PC-3 (cell line): ENCODE data around the gene NTM. TPM values are rescaled to one million over a fixed set of nuclear protein-coding genes. Genes with fewer than 3 reads are reported as not detected.
A peak's percentile ranks its signal among the peaks of the same experiment; 100 is the strongest.

Source experiments
- ATAC-seq: fragments of 200-7000 bp; cut with Tn5 transposase; 2 replicates; pipeline ENCODE4 v1.9.1; 2020; ENCODE audit warnings: mild to moderate bottlenecking, moderate library complexity
- BruUV-seq: library from RNA; stranded (reverse); fragments of 400-500 nt; replicated peaks from 2 replicates; lab custom pipeline; 2021; lab: Mats Ljungman, UMichigan
- CTCF ChIA-PET: fragments of 300-600 bp; sonication (Branson Sonifier 250); formaldehyde crosslinking; loops from one replicate; lab custom pipeline; 2022; ENCODE audit warnings: antibody characterized with exemption; lab: Charles Lee
- POLR2A ChIA-PET: fragments of 300-600 bp; sonication (Branson Sonifier 250); formaldehyde crosslinking; loops from one replicate; lab custom pipeline; 2022; ENCODE audit warnings: antibody characterized with exemption; ENCODE audit not compliant: unreplicated experiment; lab: Charles Lee
- DNase-seq: peaks from one replicate; pipeline ENCODE4 v3.0.0-alpha.2; 2015
- H2AFZ ChIP-seq: fragments of 300-600 bp; sonication (generic); 2 replicates; pipeline ENCODE4 v1.6.0; 2016; ENCODE audit warnings: antibody characterized with exemption, low read length
- H3F3A ChIP-seq: fragments of 300-600 bp; sonication (generic); one replicate; pipeline ENCODE4 v1.6.0; 2017; ENCODE audit warnings: antibody characterized with exemption, low read length, control low read depth, mild to moderate bottlenecking; ENCODE audit not compliant: unreplicated experiment
- H3K27ac ChIP-seq: fragments of 300-600 bp; sonication (generic); 2 replicates; pipeline ENCODE4 v1.5.1; 2016; ENCODE audit warnings: mild to moderate bottlenecking, low read length
- H3K27me3 ChIP-seq: fragments of 300-600 bp; sonication (generic); 2 replicates; pipeline ENCODE4 v1.6.1; 2016; ENCODE audit warnings: low read length, mixed read lengths
- H3K36me3 ChIP-seq: fragments of 300-600 bp; sonication (generic); 2 replicates; pipeline ENCODE4 v1.6.1; 2016; ENCODE audit warnings: low read depth, mixed run types, low read length, mixed read lengths
- H3K4me1 ChIP-seq: fragments of 300-600 bp; sonication (generic); 2 replicates; pipeline ENCODE4 v1.5.1; 2016; ENCODE audit warnings: low read length; ENCODE audit not compliant: insufficient read depth
- H3K4me2 ChIP-seq: fragments of 300-600 bp; sonication (generic); 2 replicates; pipeline ENCODE4 v1.6.0; 2016; ENCODE audit warnings: low read length
- H3K4me3 ChIP-seq: fragments of 300-600 bp; sonication (generic); 2 replicates; pipeline ENCODE4 v1.5.1; 2016; ENCODE audit warnings: mild to moderate bottlenecking, low read length, mixed read lengths
- H3K79me2 ChIP-seq: fragments of 300-600 bp; sonication (generic); 2 replicates; pipeline ENCODE4 v1.6.1; 2017; ENCODE audit warnings: low read length, mixed read lengths
- H3K9ac ChIP-seq: fragments of 300-600 bp; sonication (generic); 2 replicates; pipeline ENCODE4 v1.6.0; 2016; ENCODE audit warnings: mild to moderate bottlenecking, low read length
- H3K9me2 ChIP-seq: fragments of 300-600 bp; sonication (generic); replicated peaks from 2 replicates; pipeline ENCODE4 v1.6.1; 2016; ENCODE audit warnings: mixed run types, low read length, mixed read lengths
- H3K9me3 ChIP-seq: fragments of 300-600 bp; sonication (generic); 2 replicates; pipeline ENCODE4 v1.6.1; 2016; ENCODE audit warnings: low read length, mixed read lengths
- H4K20me1 ChIP-seq: fragments of 300-600 bp; sonication (generic); 2 replicates; pipeline ENCODE4 v1.6.1; 2016; ENCODE audit warnings: low read length, mixed read lengths
- EZH2 ChIP-seq: fragments of 300-600 bp; sonication (generic); IDR thresholded peaks from one replicate; pipeline ENCODE4 v1.6.1; 2017; ENCODE audit warnings: antibody characterized with exemption, mild to moderate bottlenecking, low read length; ENCODE audit not compliant: unreplicated experiment
- EZH2phosphoT487 ChIP-seq: fragments of 300-600 bp; sonication (generic); IDR thresholded peaks from 2 replicates; pipeline ENCODE4 v1.6.1; 2018; ENCODE audit warnings: mild to moderate bottlenecking, antibody characterized with exemption, low read length, borderline replicate concordance
- intact Hi-C: fragments of 100-400 bp; cut with micrococcal nuclease; formaldehyde crosslinking; loops from 2 replicates; pipeline ENCODE4 v1.9.0; 2023
- total RNA-seq: library from RNA; depleted of rRNA; stranded (reverse); fragments of >200 nt; gene quantifications from 2 replicates; pipeline ENCODE4 v1.2.3, GENCODE V29; 2014
- TF ChIP-seq, protein P1 (sequence below): fragments of 300-600 bp; sonication (generic); conservative IDR thresholded peaks from 2 replicates; pipeline ENCODE4 v1.5.1; 2017; ENCODE audit warnings: antibody characterized with exemption, low read depth, mild to moderate bottlenecking, low read length

NTM gene
- total RNA-seq, 1 experiment from 2014 or later = not detected

DNA sequence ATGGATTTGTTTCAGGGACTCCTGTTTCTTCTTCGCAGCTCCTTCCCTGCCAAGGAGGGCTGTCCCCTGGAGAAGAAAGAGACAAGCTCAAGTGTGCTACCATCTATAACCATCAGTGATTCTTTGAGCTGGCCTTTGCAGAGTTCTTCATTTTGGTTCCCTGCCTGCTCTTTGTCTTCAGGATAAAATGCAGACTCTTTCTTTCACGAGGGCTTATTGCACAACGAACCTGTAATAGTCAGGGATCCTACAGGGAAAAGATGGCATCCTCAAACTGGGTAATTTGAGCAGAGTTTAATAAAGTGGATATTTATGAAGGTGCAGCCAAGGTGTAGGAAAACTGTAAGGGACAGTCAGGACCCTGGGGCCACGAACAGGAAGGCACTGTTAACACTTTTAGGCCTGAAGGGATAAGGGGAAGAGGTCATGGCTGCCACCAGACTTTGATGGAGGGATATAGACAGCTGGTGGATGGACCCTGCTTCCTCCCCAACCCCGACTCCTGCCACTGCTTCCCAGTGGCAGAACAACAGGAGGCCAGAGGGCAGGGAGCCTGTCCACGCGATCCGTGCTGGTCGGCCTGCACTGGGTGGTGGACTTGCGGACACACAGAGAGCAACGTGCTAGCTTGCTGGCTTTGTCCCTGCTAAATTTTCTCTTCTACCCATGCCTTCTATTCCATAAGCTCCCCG is 767.0 kb downstream of the NTM start:
- no peak for TF ChIP-seq EZH2phosphoT487
- TF ChIP-seq EZH2 = no peak
- TF ChIP-seq, protein P1, sequence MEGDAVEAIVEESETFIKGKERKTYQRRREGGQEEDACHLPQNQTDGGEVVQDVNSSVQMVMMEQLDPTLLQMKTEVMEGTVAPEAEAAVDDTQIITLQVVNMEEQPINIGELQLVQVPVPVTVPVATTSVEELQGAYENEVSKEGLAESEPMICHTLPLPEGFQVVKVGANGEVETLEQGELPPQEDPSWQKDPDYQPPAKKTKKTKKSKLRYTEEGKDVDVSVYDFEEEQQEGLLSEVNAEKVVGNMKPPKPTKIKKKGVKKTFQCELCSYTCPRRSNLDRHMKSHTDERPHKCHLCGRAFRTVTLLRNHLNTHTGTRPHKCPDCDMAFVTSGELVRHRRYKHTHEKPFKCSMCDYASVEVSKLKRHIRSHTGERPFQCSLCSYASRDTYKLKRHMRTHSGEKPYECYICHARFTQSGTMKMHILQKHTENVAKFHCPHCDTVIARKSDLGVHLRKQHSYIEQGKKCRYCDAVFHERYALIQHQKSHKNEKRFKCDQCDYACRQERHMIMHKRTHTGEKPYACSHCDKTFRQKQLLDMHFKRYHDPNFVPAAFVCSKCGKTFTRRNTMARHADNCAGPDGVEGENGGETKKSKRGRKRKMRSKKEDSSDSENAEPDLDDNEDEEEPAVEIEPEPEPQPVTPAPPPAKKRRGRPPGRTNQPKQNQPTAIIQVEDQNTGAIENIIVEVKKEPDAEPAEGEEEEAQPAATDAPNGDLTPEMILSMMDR = no peak
- no peaks in the 10 kb centered on the region for H3F3A ChIP-seq
- no peak overlapping the region for H3K4me3 ChIP-seq
- no peak for ATAC-seq
- no peaks in the 10 kb centered on the region for H3K27me3 ChIP-seq
- no peak overlapping the region for H2AFZ ChIP-seq
- intact Hi-C loops = no loop called here
- no peaks in the 10 kb centered on the region for H4K20me1 ChIP-seq
- no peak overlapping the region for H3K9ac ChIP-seq
- no peak overlapping the region for H3K4me2 ChIP-seq
- no peaks in the 10 kb centered on the region for H3K9me3 ChIP-seq
- H3K36me3 ChIP-seq = no peaks in the 10 kb centered on the region
- no peaks in the 10 kb centered on the region for H3K9me2 ChIP-seq
- no TSS peak for BruUV-seq
- DNase-seq = no peak
- H3K27ac ChIP-seq = no peak overlapping the region
- no peaks in the 10 kb centered on the region for H3K79me2 ChIP-seq
- peaks cover 15% of the 10 kb centered on the region for H3K4me1 ChIP-seq
- ChIA-PET POLR2A (no interaction called here), CTCF (no interaction called here)

DNA sequence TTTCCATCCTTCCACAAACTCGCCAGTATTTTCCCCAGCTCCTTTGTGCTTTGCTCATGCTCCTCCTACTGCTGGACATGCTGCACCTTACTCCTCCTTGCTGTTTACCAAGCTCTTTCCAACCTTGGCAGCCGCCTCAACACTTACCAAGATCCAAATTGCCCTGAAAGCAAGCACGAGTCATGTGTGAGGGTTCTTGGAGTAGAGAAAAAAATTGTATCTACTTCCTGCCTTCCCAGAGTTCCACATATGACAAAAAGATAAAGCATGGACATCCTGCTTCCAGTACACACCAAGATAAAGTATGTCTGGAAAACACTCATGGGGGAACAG is 767.5 kb downstream of the NTM start:
- Histone ChIP-seq H2AFZ (no peak overlapping the region), H3K36me3 (no peaks in the 10 kb centered on the region), H3K9me2 (no peaks in the 10 kb centered on the region), H3K4me1 (peaks cover 15% of the 10 kb centered on the region), H3K4me2 (no peak overlapping the region), H3K4me3 (no peak overlapping the region), H3K27me3 (no peaks in the 10 kb centered on the region), H3K27ac (no peak overlapping the region), H3K79me2 (no peaks in the 10 kb centered on the region), H4K20me1 (no peaks in the 10 kb centered on the region), H3K9me3 (no peaks in the 10 kb centered on the region), H3F3A (no peaks in the 10 kb centered on the region), H3K9ac (no peak overlapping the region)
- no peak for ATAC-seq
- CTCF ChIA-PET = no interaction called here
- peak; percentile 14 for DNase-seq
- POLR2A ChIA-PET = no interaction called here
- intact Hi-C loops = no loop called here
- BruUV-seq = no TSS peak
- TF ChIP-seq EZH2 (no peak), EZH2phosphoT487 (no peak)
- TF ChIP-seq, protein P1 = no peak

DNA sequence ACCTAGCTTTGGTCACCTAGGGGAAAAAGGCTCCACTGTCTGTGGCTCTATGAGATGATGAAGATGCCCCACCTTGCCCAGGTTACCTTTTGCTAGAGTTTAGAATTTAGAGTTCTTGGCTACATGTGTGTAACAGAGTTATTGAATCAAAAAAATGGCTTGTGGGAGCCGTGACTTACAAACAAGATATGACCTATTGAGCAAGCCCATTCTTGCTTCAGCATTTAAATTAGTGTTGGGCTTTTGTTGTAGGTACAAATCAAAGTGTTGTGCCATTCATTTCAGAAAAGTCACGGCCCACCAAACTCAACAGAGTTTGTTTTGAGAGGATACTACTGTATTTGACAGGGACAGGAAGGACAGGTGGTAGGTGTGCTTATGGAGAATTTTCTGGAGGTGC is 768.8 kb downstream of the NTM start:
- CTCF ChIA-PET = no interaction called here

More for the DNA sequence above, 768.8 kb downstream of the NTM start:
- H3K4me3 ChIP-seq = no peak overlapping the region
- H3K27me3 ChIP-seq = no peaks in the 10 kb centered on the region
- H3K9me3 ChIP-seq = no peaks in the 10 kb centered on the region
- no peaks in the 10 kb centered on the region for H4K20me1 ChIP-seq
- H3K27ac ChIP-seq = no peak overlapping the region
- DNase-seq (no peak), ATAC-seq (no peak)
- H2AFZ ChIP-seq = no peak overlapping the region
- peaks cover 6% of the 10 kb centered on the region for H3K4me1 ChIP-seq
- no TSS peak for BruUV-seq
- no peaks in the 10 kb centered on the region for H3K9me2 ChIP-seq
- TF ChIP-seq EZH2phosphoT487 (no peak), EZH2 (no peak)
- TF ChIP-seq, protein P1 = no peak
- intact Hi-C loops = no loop called here
- POLR2A ChIA-PET = no interaction called here
- no peak overlapping the region for H3K4me2 ChIP-seq
- no peak overlapping the region for H3K9ac ChIP-seq
- no peaks in the 10 kb centered on the region for H3F3A ChIP-seq
- no peaks in the 10 kb centered on the region for H3K36me3 ChIP-seq
- no peaks in the 10 kb centered on the region for H3K79me2 ChIP-seq
